Measurements from ENCODE around the gene CELF6.
A peak's percentile ranks its signal among the peaks of the same experiment; 100 is the strongest.
"Not testable (repeated sequence)": the region's sequence is repeated elsewhere in the genome, so short reads cannot be mapped to it uniquely, and the experiment has no call there.

The CELF6 gene

GRCh38 chr15:72285927-72286516 is 33.9 kb downstream of the CELF6 start:
- no peak overlapping the region for H3K9ac ChIP-seq (ENCODE audit: low read length)
- H3K27ac ChIP-seq (ENCODE audit: low read depth, low read length): no peak overlapping the region
- H3K4me3 ChIP-seq (ENCODE audit: low read depth in 1 of 2, low read length in 2 of 2): no peak overlapping the region
- H3K4me1 ChIP-seq (ENCODE audit: insufficient read depth, low read length): no peaks in the 10 kb centered on the region
- no peaks in the 10 kb centered on the region for H3K27me3 ChIP-seq (ENCODE audit: control insufficient read depth in 1 of 2, insufficient read depth in 2 of 2, low read length in 2 of 2)
- no peaks in the 10 kb centered on the region for H3K9me3 ChIP-seq (ENCODE audit: low read length)
- H3K36me3 ChIP-seq (ENCODE audit: insufficient read depth, low read length): no peaks in the 10 kb centered on the region

GRCh38 chr15:72285402-72285801 is 34.6 kb downstream of the CELF6 start:
- no peak overlapping the region for H3K9ac ChIP-seq (ENCODE audit: low read length)
- H3K9me3 ChIP-seq (ENCODE audit: low read length): no peaks in the 10 kb centered on the region
- H3K4me3 ChIP-seq (ENCODE audit: low read depth in 1 of 2, low read length in 2 of 2): no peak overlapping the region
- H3K36me3 ChIP-seq (ENCODE audit: insufficient read depth, low read length): no peaks in the 10 kb centered on the region
- H3K4me1 ChIP-seq (ENCODE audit: insufficient read depth, low read length): no peaks in the 10 kb centered on the region
- no peak overlapping the region for H3K27ac ChIP-seq (ENCODE audit: low read depth, low read length)
- no peaks in the 10 kb centered on the region for H3K27me3 ChIP-seq (ENCODE audit: control insufficient read depth in 1 of 2, insufficient read depth in 2 of 2, low read length in 2 of 2)

- H3K27me3 ChIP-seq (ENCODE audit: control insufficient read depth in 1 of 2, insufficient read depth in 2 of 2, low read length in 2 of 2): no peaks in the 10 kb centered on the region
- H3K27ac ChIP-seq (ENCODE audit: low read depth, low read length): no peak overlapping the region
- no peak overlapping the region for H3K4me3 ChIP-seq (ENCODE audit: low read depth in 1 of 2, low read length in 2 of 2)
- no peaks in the 10 kb centered on the region for H3K9me3 ChIP-seq (ENCODE audit: low read length)
- no peaks in the 10 kb centered on the region for H3K4me1 ChIP-seq (ENCODE audit: insufficient read depth, low read length)
- H3K36me3 ChIP-seq (ENCODE audit: insufficient read depth, low read length): no peaks in the 10 kb centered on the region
- H3K9ac ChIP-seq (ENCODE audit: low read length): no peak overlapping the region
These were observed 35.2 kb downstream of the CELF6 start for GRCh38 chr15:72284781-72285180.

- no peaks in the 10 kb centered on the region for H3K36me3 ChIP-seq (ENCODE audit: insufficient read depth, low read length)
- H3K27ac ChIP-seq (ENCODE audit: low read depth, low read length): no peak overlapping the region
- H3K4me1 ChIP-seq (ENCODE audit: insufficient read depth, low read length): no peaks in the 10 kb centered on the region
- no peaks in the 10 kb centered on the region for H3K9me3 ChIP-seq (ENCODE audit: low read length)
- H3K9ac ChIP-seq (ENCODE audit: low read length): no peak overlapping the region
- no peak overlapping the region for H3K4me3 ChIP-seq (ENCODE audit: low read depth in 1 of 2, low read length in 2 of 2)
- H3K27me3 ChIP-seq (ENCODE audit: control insufficient read depth in 1 of 2, insufficient read depth in 2 of 2, low read length in 2 of 2): no peaks in the 10 kb centered on the region
These were observed 38.2 kb downstream of the CELF6 start for GRCh38 chr15:72281713-72282112.

- no peaks in the 10 kb centered on the region for H3K36me3 ChIP-seq (ENCODE audit: insufficient read depth, low read length)
- no peaks in the 10 kb centered on the region for H3K4me1 ChIP-seq (ENCODE audit: insufficient read depth, low read length)
- H3K4me3 ChIP-seq (ENCODE audit: low read depth in 1 of 2, low read length in 2 of 2): no peak overlapping the region
- H3K27me3 ChIP-seq (ENCODE audit: control insufficient read depth in 1 of 2, insufficient read depth in 2 of 2, low read length in 2 of 2): no peaks in the 10 kb centered on the region
- no peaks in the 10 kb centered on the region for H3K9me3 ChIP-seq (ENCODE audit: low read length)
- H3K27ac ChIP-seq (ENCODE audit: low read depth, low read length): no peak overlapping the region
- no peak overlapping the region for H3K9ac ChIP-seq (ENCODE audit: low read length)
These were observed 39.2 kb downstream of the CELF6 start for GRCh38 chr15:72280751-72281150.

- Histone ChIP-seq H3K36me3 (ENCODE audit: insufficient read depth, low read length) (no peaks in the 10 kb centered on the region), H3K9me3 (ENCODE audit: low read length) (no peaks in the 10 kb centered on the region), H3K9ac (ENCODE audit: low read length) (no peak overlapping the region), H3K27ac (ENCODE audit: low read depth, low read length) (no peak overlapping the region), H3K4me1 (ENCODE audit: insufficient read depth, low read length) (no peaks in the 10 kb centered on the region), H3K27me3 (ENCODE audit: control insufficient read depth in 1 of 2, insufficient read depth in 2 of 2, low read length in 2 of 2) (no peaks in the 10 kb centered on the region), H3K4me3 (ENCODE audit: low read depth in 1 of 2, low read length in 2 of 2) (no peak overlapping the region)
These were observed 41.2 kb downstream of the CELF6 start for GRCh38 chr15:72278737-72279136.

- Histone ChIP-seq H3K4me1 (ENCODE audit: insufficient read depth, low read length) (peaks cover 13% of the 10 kb centered on the region), H3K36me3 (ENCODE audit: insufficient read depth, low read length) (no peaks in the 10 kb centered on the region), H3K9me3 (ENCODE audit: low read length) (no peaks in the 10 kb centered on the region), H3K27me3 (ENCODE audit: control insufficient read depth in 1 of 2, insufficient read depth in 2 of 2, low read length in 2 of 2) (no peaks in the 10 kb centered on the region), H3K27ac (ENCODE audit: low read depth, low read length) (no peak overlapping the region), H3K9ac (ENCODE audit: low read length) (no peak overlapping the region), H3K4me3 (ENCODE audit: low read depth in 1 of 2, low read length in 2 of 2) (no peak overlapping the region)
These were observed 43.6 kb downstream of the CELF6 start for GRCh38 chr15:72276326-72276700.

- H3K27me3 ChIP-seq (ENCODE audit: control insufficient read depth in 1 of 2, insufficient read depth in 2 of 2, low read length in 2 of 2): not testable (repeated sequence)
These were observed 44.2 kb downstream of the CELF6 start for GRCh38 chr15:72275635-72276325.

GRCh38 chr15:72272997-72273352 is 47.0 kb downstream of the CELF6 start:
- peak overlapping the region; percentile 0 to 66 for H3K4me3 ChIP-seq (ENCODE audit: low read depth in 1 of 2, low read length in 2 of 2)
- no peaks in the 10 kb centered on the region for H3K27me3 ChIP-seq (ENCODE audit: control insufficient read depth in 1 of 2, insufficient read depth in 2 of 2, low read length in 2 of 2)
- peak overlapping the region; percentile 35 for H3K9ac ChIP-seq (ENCODE audit: low read length)
- peak overlapping the region; percentile 35 for H3K27ac ChIP-seq (ENCODE audit: low read depth, low read length)
- H3K4me1 ChIP-seq (ENCODE audit: insufficient read depth, low read length): peaks cover 19% of the 10 kb centered on the region
- peaks cover 11% of the 10 kb centered on the region for H3K36me3 ChIP-seq (ENCODE audit: insufficient read depth, low read length)
- no peaks in the 10 kb centered on the region for H3K9me3 ChIP-seq (ENCODE audit: low read length)

More at GRCh38 chr15:72275635-72276325, 44.2 kb downstream of the CELF6 start:
- H3K9me3 ChIP-seq (ENCODE audit: low read length); H3K4me3 ChIP-seq (ENCODE audit: low read depth in 1 of 2, low read length in 2 of 2); H3K36me3 ChIP-seq (ENCODE audit: insufficient read depth, low read length); H3K9ac ChIP-seq (ENCODE audit: low read length); H3K27ac ChIP-seq (ENCODE audit: low read depth, low read length): not testable (repeated sequence)
- peaks cover 19% of the 10 kb centered on the region for H3K4me1 ChIP-seq (ENCODE audit: insufficient read depth, low read length)

GRCh38 chr15:72272213-72272996 is 47.6 kb downstream of the CELF6 start, which contains the start of gene PARP6:
Gene PARP6, minus strand, starts transcription at chr15:72272554. Its CDS starts 5,077 bp downstream, at chr15:72267477.
- Histone ChIP-seq H3K27ac (ENCODE audit: low read depth, low read length) (peak within 1 kb of the TSS; percentile 93), H3K9ac (ENCODE audit: low read length) (peak within 1 kb of the TSS; percentile 35), H3K4me3 (ENCODE audit: low read depth in 1 of 2, low read length in 2 of 2) (peak within 1 kb of the TSS; percentile 76 to 83), H3K36me3 (ENCODE audit: insufficient read depth, low read length) (peaks cover 17% of the 10 kb centered on the region), H3K4me1 (ENCODE audit: insufficient read depth, low read length) (peaks cover 19% of the 10 kb centered on the region), H3K9me3 (ENCODE audit: low read length) (no peaks in the 10 kb centered on the region), H3K27me3 (ENCODE audit: control insufficient read depth in 1 of 2, insufficient read depth in 2 of 2, low read length in 2 of 2) (no peaks in the 10 kb centered on the region)

GRCh38 chr15:72271895-72272212 is 48.1 kb downstream of the CELF6 start:
- no peaks in the 10 kb centered on the region for H3K9me3 ChIP-seq (ENCODE audit: low read length)
- peaks cover 19% of the 10 kb centered on the region for H3K4me1 ChIP-seq (ENCODE audit: insufficient read depth, low read length)
- peak overlapping the region; percentile 76 to 83 for H3K4me3 ChIP-seq (ENCODE audit: low read depth in 1 of 2, low read length in 2 of 2)

More at GRCh38 chr15:72271895-72272212, 48.1 kb downstream of the CELF6 start:
- Histone ChIP-seq H3K36me3 (ENCODE audit: insufficient read depth, low read length) (peaks cover 22% of the 10 kb centered on the region), H3K27me3 (ENCODE audit: control insufficient read depth in 1 of 2, insufficient read depth in 2 of 2, low read length in 2 of 2) (no peaks in the 10 kb centered on the region), H3K9ac (ENCODE audit: low read length) (peak overlapping the region; percentile 22), H3K27ac (ENCODE audit: low read depth, low read length) (peak overlapping the region; percentile 93)
